HG03025 (cell line): ENCODE measurements around the gene PNPLA7.

Experiments
- ATAC-seq: cut with Tn5 transposase; IDR thresholded peaks from one replicate; pipeline ENCODE4 v1.9.1; 2021; ENCODE audit warnings: mild to moderate bottlenecking, moderate library complexity; ENCODE audit not compliant: unreplicated experiment, low FRiP score

PNPLA7 gene

GRCh38 chr9:137497921-137498719, 52.1 kb downstream of the PNPLA7 start:
- no peak for ATAC-seq

- ATAC-seq: no peak
These were observed 53.4 kb downstream of the PNPLA7 start for GRCh38 chr9:137496601-137497375.

- ATAC-seq: no peak
These were observed 55.5 kb downstream of the PNPLA7 start for GRCh38 chr9:137494550-137495351.

GRCh38 chr9:137494104-137494544, 56.1 kb downstream of the PNPLA7 start:
- ATAC-seq: no peak

- ATAC-seq: no peak
These were observed 56.7 kb downstream of the PNPLA7 start for GRCh38 chr9:137493364-137494103.

GRCh38 chr9:137492464-137493363, 57.5 kb downstream of the PNPLA7 start:
- no peak for ATAC-seq

GRCh38 chr9:137491735-137492432, 58.3 kb downstream of the PNPLA7 start:
- ATAC-seq: no peak

GRCh38 chr9:137490532-137491186, 59.5 kb downstream of the PNPLA7 start:
- ATAC-seq: no peak

- ATAC-seq: no peak
These were observed 61.3 kb downstream of the PNPLA7 start for GRCh38 chr9:137488906-137489305.

GRCh38 chr9:137488327-137488653, 61.9 kb downstream of the PNPLA7 start:
- ATAC-seq: no peak

- ATAC-seq: no peak
These were observed 62.5 kb downstream of the PNPLA7 start for GRCh38 chr9:137487454-137488326.

GRCh38 chr9:137486545-137487453, 63.4 kb downstream of the PNPLA7 start:
- no peak for ATAC-seq

- ATAC-seq: no peak
These were observed 64.1 kb downstream of the PNPLA7 start for GRCh38 chr9:137486141-137486490.

GRCh38 chr9:137485343-137486140, 64.7 kb downstream of the PNPLA7 start:
- no peak for ATAC-seq

GRCh38 chr9:137484551-137485315, 65.5 kb downstream of the PNPLA7 start:
- ATAC-seq: no peak
